Gastrocnemius medialis (tissue), 4 donors: Measurements from ENCODE around the gene KAZN.

ENCODE experiments used
- POLR2A ChIP-seq, 2 donors: fragments of 450-650 bp; IDR thresholded peaks; one replicate each; pipeline ENCODE4 v1.6.1; 2017; ENCODE audit warnings: antibody characterized with exemption in 2 of 2, mild to moderate bottlenecking in 2 of 2, moderate library complexity in 2 of 2
- TF ChIP-seq, protein P1 (sequence below), 5 experiments: fragments of 450-650 bp in 3 of 5; fragments of 200-600 bp in 2 of 5; sonication (generic) in 2 of 5; IDR thresholded peaks in 4 of 5; conservative IDR thresholded peaks in 1 of 5; 1 replicate in 4 of 5; 2 replicates in 1 of 5; pipeline ENCODE4 v1.5.1; 2016 to 2019; ENCODE audit warnings: antibody characterized with exemption in 5 of 5, mild to moderate bottlenecking in 3 of 5, moderate library complexity in 3 of 5

DNA sequence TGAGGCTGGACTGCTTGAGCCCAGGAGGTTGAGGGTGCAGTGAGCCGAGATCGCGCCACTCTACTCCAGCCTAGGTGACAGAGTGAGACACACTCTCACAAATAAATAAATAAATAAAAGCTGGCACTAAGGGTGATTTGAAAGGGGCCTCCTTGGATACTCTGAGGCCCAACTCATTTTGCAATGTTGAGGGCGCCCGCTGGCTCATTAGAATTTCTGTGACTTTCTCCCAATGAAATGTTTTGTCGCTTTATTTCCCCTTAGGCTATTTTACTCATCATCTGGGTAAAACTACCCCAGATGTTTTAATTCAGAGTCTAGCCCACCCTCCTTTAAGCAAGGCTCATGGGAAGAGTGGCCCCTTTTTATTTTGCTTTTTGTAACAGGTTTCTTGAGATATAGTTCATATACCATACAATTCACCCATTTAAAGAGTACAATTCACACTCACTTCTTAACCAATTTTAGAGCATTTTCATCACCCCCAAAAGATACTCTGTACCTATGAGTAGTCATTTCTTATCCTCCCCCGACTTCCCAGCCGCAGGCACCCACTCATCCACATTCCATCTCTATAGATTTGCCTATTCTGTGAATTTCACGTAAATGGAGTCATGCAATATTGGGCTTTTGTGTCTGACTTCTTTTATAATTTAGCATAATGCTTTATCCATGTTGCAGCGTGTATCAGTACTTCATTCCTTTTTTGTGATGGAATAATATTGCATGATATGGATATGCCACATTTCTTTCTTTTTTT lies 259.1 kb downstream of the KAZN start:
- TF ChIP-seq, protein P1, sequence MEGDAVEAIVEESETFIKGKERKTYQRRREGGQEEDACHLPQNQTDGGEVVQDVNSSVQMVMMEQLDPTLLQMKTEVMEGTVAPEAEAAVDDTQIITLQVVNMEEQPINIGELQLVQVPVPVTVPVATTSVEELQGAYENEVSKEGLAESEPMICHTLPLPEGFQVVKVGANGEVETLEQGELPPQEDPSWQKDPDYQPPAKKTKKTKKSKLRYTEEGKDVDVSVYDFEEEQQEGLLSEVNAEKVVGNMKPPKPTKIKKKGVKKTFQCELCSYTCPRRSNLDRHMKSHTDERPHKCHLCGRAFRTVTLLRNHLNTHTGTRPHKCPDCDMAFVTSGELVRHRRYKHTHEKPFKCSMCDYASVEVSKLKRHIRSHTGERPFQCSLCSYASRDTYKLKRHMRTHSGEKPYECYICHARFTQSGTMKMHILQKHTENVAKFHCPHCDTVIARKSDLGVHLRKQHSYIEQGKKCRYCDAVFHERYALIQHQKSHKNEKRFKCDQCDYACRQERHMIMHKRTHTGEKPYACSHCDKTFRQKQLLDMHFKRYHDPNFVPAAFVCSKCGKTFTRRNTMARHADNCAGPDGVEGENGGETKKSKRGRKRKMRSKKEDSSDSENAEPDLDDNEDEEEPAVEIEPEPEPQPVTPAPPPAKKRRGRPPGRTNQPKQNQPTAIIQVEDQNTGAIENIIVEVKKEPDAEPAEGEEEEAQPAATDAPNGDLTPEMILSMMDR (IDR thresholded peaks at IDR 0.05 in 4 of 5, conservative IDR thresholded peaks at IDR 0.05 in 1 of 5) = no peak
- no peak for TF ChIP-seq POLR2A (IDR thresholded peaks at IDR 0.05)
